Panc1 (cell line): ENCODE data around the gene EIF4E3.

ENCODE experiments used
- CTCF ChIP-seq: fragments of 450-650 bp; IDR thresholded peaks from 2 replicates; pipeline ENCODE4 v1.5.1; 2017; ENCODE audit warnings: mild to moderate bottlenecking
- POLR2AphosphoS5 ChIP-seq: IDR thresholded peaks from 2 replicates; pipeline ENCODE4 v1.6.1; 2012; ENCODE audit warnings: mild to moderate bottlenecking, low read depth, low read length, moderate library complexity
- REST ChIP-seq, 2 experiments: IDR thresholded peaks; 2 replicates each; pipeline ENCODE4 v1.6.1; 2011 to 2012; ENCODE audit warnings: low read depth in 2 of 2, control low read depth in 1 of 2, low read length in 1 of 2, mild to moderate bottlenecking in 1 of 2, moderate library complexity in 1 of 2; ENCODE audit not compliant: insufficient read depth in 1 of 2
- TCF7L2 ChIP-seq: IDR thresholded peaks from 2 replicates; pipeline ENCODE4 v1.6.1; 2011; ENCODE audit warnings: mild to moderate bottlenecking, low read depth, low read length, inconsistent platforms

GRCh38 chr3:71629711-71630110 is 95.5 kb downstream of the EIF4E3 start:
- TF ChIP-seq CTCF, result no peak
- TF ChIP-seq POLR2AphosphoS5, result no peak
- no peak for TF ChIP-seq REST (IDR thresholded peaks at IDR 0.05; ENCODE audit: insufficient read depth in 1 of 2, low read depth in 2 of 2, low read length in 1 of 2)
- TF ChIP-seq TCF7L2, result no peak
